HCT116 (cell line): ENCODE measurements around the gene GNB1. TPM values are rescaled to one million over a fixed set of nuclear protein-coding genes. Genes with fewer than 3 reads are reported as not detected.
A peak's percentile ranks its signal among the peaks of the same experiment; 100 is the strongest.
"Not testable (repeated sequence)": the region's sequence is repeated elsewhere in the genome, so short reads cannot be mapped to it uniquely, and the experiment has no call there.

Experiments used
- ATAC-seq: fragments of 200-7000 bp; cut with Tn5 transposase; 2 replicates; pipeline ENCODE4 v1.9.1; 2020; ENCODE audit warnings: mild to moderate bottlenecking, moderate library complexity
- BruUV-seq: library from RNA; stranded (reverse); fragments of 400-500 nt; replicated peaks from 2 replicates; lab custom pipeline; 2021; lab: Mats Ljungman, UMichigan
- CTCF ChIA-PET: fragments of 300-600 bp; sonication (Branson Sonifier 250); formaldehyde crosslinking; loops from one replicate; lab custom pipeline; 2021; ENCODE audit warnings: antibody characterized with exemption; lab: Charles Lee
- POLR2A ChIA-PET: fragments of 300-600, 350-600 bp; sonication (Branson Sonifier 250); formaldehyde crosslinking; loops from one replicate; lab custom pipeline; 2021; ENCODE audit warnings: antibody characterized with exemption; lab: Charles Lee
- RAD21 ChIA-PET, 2 experiments: fragments of 300-600 bp; sonication (Branson Sonifier 250); formaldehyde crosslinking; loops; one replicate each; lab custom pipeline; 2023; ENCODE audit warnings: low total read pairs in 2 of 2; ENCODE audit not compliant: uncharacterized antibody in 2 of 2, unreplicated experiment in 2 of 2, low non-redundant PET in 1 of 2; lab: Charles Lee
- DNase-seq: peaks from one replicate; pipeline ENCODE4 v3.0.0-alpha.2; 2010; ENCODE audit warnings: low read depth, low spot score
- H2AFZ ChIP-seq: fragments of 200-600 bp; shearing (Covaris generic), sonication (generic); 2 replicates; pipeline ENCODE4 v1.6.1; 2017; ENCODE audit warnings: low read depth, mixed run types, mixed read lengths, antibody characterized with exemption, low read length; ENCODE audit not compliant: poor library complexity, severe bottlenecking
- H3K27ac ChIP-seq: 2 replicates; pipeline ENCODE4 v1.5.1; 2012; ENCODE audit warnings: low read depth, low read length
- H3K27me3 ChIP-seq: fragments of 200-600 bp; sonication (generic); 2 replicates; pipeline ENCODE4 v1.6.1; 2016; ENCODE audit warnings: mixed run types, low read length, mixed read lengths; ENCODE audit not compliant: insufficient read depth
- H3K36me3 ChIP-seq, 2 experiments: fragments of 200-500 bp in 1 of 2; fragments of 200-600 bp in 1 of 2; sonication (Bioruptor generic) in 1 of 2; sonication (generic) in 1 of 2; 2 replicates each; pipeline versions ENCODE4 v1.5.1 to v1.6.1; 2014 to 2016; ENCODE audit warnings: low read length in 2 of 2, inconsistent platforms in 1 of 2, mixed read lengths in 1 of 2, mixed run types in 1 of 2; ENCODE audit not compliant: insufficient read depth in 2 of 2, control insufficient read depth in 1 of 2
- H3K4me1 ChIP-seq, 2 experiments: fragments of 200-600 bp in 1 of 2; sonication (generic) in 1 of 2; 2 replicates each; pipeline versions ENCODE4 v1.5.1 to v1.6.1; 2012 to 2017; ENCODE audit warnings: low read length in 2 of 2, inconsistent platforms in 1 of 2, mild to moderate bottlenecking in 1 of 2, mixed read lengths in 1 of 2, mixed run types in 1 of 2, moderate library complexity in 1 of 2; ENCODE audit not compliant: insufficient read depth in 2 of 2, control insufficient read depth in 1 of 2
- H3K4me2 ChIP-seq: fragments of 200-600 bp; sonication (generic); 2 replicates; pipeline ENCODE4 v1.6.1; 2017; ENCODE audit warnings: mixed run types, low read length, mixed read lengths
- H3K4me3 ChIP-seq, 2 experiments: fragments of 200-600 bp in 1 of 2; sonication (generic) in 1 of 2; replicated peaks in 1 of 2; 2 replicates each; pipeline ENCODE4 v1.5.1; 2011 to 2016; ENCODE audit warnings: low read length in 2 of 2, control low read depth in 1 of 2, low read depth in 1 of 2, mild to moderate bottlenecking in 1 of 2, mixed read lengths in 1 of 2, mixed run types in 1 of 2
- H3K79me2 ChIP-seq: fragments of 200-600 bp; sonication (generic); 2 replicates; pipeline ENCODE4 v1.6.1; 2017; ENCODE audit warnings: mild to moderate bottlenecking, mixed run types, low read length, moderate library complexity, mixed read lengths; ENCODE audit not compliant: insufficient read depth
- H3K9ac ChIP-seq: fragments of 200-600 bp; sonication (generic); 2 replicates; pipeline ENCODE4 v1.6.1; 2016; ENCODE audit warnings: low read length, mixed read lengths
- H3K9me2 ChIP-seq: fragments of 200-600 bp; sonication (generic), shearing (Covaris generic); 2 replicates; pipeline ENCODE4 v1.6.1; 2017; ENCODE audit warnings: mixed run types, mild to moderate bottlenecking, moderate library complexity; ENCODE audit not compliant: insufficient read depth
- H3K9me3 ChIP-seq, 2 experiments: fragments of 200-500 bp in 1 of 2; fragments of 200-600 bp in 1 of 2; sonication (Bioruptor generic) in 1 of 2; sonication (generic) in 1 of 2; 2 replicates each; pipeline ENCODE4 v1.6.1; 2014 to 2017; ENCODE audit warnings: low read length in 2 of 2, mixed read lengths in 2 of 2, inconsistent platforms in 1 of 2, low read depth in 1 of 2, mild to moderate bottlenecking in 1 of 2, mixed run types in 1 of 2, moderate library complexity in 1 of 2; ENCODE audit not compliant: control insufficient read depth in 1 of 2, insufficient read depth in 1 of 2
- H4K20me1 ChIP-seq: fragments of 200-600 bp; sonication (generic), shearing (Covaris generic); 2 replicates; pipeline ENCODE4 v1.6.1; 2017; ENCODE audit warnings: mixed run types, mild to moderate bottlenecking, moderate library complexity; ENCODE audit not compliant: insufficient read depth
- JUND ChIP-seq: IDR thresholded peaks from 2 replicates; pipeline ENCODE4 v1.6.1; 2012
- POLR2AphosphoS5 ChIP-seq: IDR thresholded peaks from 2 replicates; pipeline ENCODE4 v1.6.1; 2011; ENCODE audit warnings: mild to moderate bottlenecking, low read depth, low read length, moderate library complexity
- SP1 ChIP-seq: IDR thresholded peaks from 2 replicates; pipeline ENCODE4 v1.6.1; 2012; ENCODE audit warnings: low read depth
- TCF7L2 ChIP-seq: IDR thresholded peaks from 2 replicates; pipeline ENCODE4 v1.7.0; 2011; ENCODE audit warnings: borderline replicate concordance, inconsistent platforms; ENCODE audit not compliant: insufficient read depth, insufficient read length; ENCODE audit errors: extremely low read depth
- intact Hi-C: fragments of 100-400 bp; cut with micrococcal nuclease; formaldehyde crosslinking; loops from 2 replicates; pipeline ENCODE4 v1.10.0; 2022
- total RNA-seq: library from RNA; stranded (reverse); gene quantifications from one replicate; pipeline ENCODE4 v1.2.1, GENCODE V29; 2021; ENCODE audit not compliant: unreplicated experiment
- TF ChIP-seq, protein P1 (sequence below): IDR thresholded peaks from 2 replicates; pipeline ENCODE4 v1.6.1; 2012

Gene GNB1
- total RNA-seq, 1 experiment from 2014 or later: 371 TPM

DNA sequence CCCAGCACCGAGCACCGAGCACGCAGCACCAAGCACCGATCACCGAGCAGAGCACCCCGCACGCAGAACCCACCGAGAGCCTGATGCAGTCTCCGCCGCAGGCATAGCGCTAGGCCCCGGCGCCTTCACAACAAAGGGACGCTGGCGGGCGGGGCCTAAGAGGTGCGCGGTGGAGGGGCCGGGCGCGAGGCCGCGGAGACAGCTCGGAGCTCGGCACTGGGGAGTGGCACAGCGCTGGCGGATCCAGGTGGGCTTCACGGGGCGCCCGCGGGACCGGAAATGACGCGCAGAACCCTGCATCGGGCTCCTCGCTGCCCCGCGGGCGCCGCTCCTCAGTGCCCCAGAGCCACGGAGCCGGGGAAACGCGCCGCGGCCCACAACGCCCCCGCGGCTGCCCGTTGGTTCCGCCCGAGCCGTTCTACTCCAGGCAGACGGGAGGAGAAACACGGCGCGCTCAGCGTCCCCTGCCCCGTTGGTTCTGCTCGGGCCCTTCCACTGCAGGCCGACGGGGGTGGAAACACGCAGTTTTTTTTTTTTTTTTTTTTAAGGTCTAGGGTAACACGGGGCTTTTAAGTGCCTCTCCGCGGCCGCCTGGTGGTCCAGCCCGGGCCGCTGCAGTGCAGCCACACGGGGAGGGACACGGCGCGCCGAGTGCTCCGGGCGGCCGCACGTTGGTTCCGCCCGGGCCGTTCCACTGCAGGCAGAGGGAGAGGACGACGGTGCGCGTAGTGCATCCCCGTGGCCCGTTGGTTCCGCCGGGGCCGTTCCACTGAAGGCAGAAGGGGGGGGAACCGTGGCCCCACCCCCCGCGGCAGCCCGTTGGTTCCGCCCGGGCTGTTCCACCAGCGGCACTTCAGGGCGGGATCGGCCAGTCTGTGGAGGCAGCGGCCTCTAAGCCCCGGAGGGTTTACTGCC lies 145.0 kb downstream of the GNB1 start:
- H4K20me1 ChIP-seq, H3K27me3 ChIP-seq, H2AFZ ChIP-seq, CTCF ChIA-PET, BruUV-seq, intact Hi-C loops, RAD21 ChIA-PET, H3K36me3 ChIP-seq, H3K4me1 ChIP-seq, H3K79me2 ChIP-seq, H3K9me2 ChIP-seq, H3K9me3 ChIP-seq: not testable (repeated sequence)
- DNase-seq (peak; percentile 56), ATAC-seq (peak; percentile 71)
- Histone ChIP-seq H3K27ac (peak overlapping the region; percentile 84), H3K4me2 (peak overlapping the region; percentile 35; the same call in 1 of the 2 replicates), H3K9ac (peak overlapping the region; percentile 54), H3K4me3 (peak overlapping the region; percentile 40 to 42)
- peak; percentile 86; the same call in 1 of the 2 replicates for TF ChIP-seq JUND
- TF ChIP-seq TCF7L2: peak; percentile 71
- peak; percentile 32; the same call in 1 of the 2 replicates for TF ChIP-seq POLR2AphosphoS5
- TF ChIP-seq, protein P1, sequence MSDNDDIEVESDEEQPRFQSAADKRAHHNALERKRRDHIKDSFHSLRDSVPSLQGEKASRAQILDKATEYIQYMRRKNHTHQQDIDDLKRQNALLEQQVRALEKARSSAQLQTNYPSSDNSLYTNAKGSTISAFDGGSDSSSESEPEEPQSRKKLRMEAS: peak; percentile 74; the same call in 1 of the 2 replicates
- peak; percentile 52 for TF ChIP-seq SP1
- POLR2A ChIA-PET: interaction anchor here (0.7 kb wide), 1 partner anchor 117 kb away, joined by 3 read pairs; no protein-coding TSS in a partner anchor

DNA sequence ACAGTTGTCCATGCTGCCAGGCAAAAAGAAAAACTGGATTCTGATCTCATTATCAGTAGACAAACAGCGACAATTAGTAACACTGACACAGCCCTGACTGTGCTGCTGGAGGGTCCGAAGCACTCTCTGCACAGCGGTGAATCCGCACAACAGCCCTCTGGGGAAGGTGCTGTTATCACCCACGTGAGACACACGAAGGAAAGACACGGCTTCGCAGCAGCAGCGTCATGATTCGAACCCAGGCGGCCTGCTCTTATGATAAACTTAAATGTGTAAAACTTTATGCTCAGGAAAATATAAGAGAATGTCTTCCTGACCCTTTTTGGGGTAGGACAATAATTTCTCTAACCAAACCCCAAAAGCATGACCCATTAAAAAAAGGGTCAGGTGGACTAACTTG lies 148.4 kb downstream of the GNB1 start:
- H3K27me3 ChIP-seq, H3K9me2 ChIP-seq, H4K20me1 ChIP-seq, CTCF ChIA-PET, H2AFZ ChIP-seq, H3K4me2 ChIP-seq, H3K27ac ChIP-seq, H3K9me3 ChIP-seq, H3K9ac ChIP-seq, H3K79me2 ChIP-seq, H3K4me1 ChIP-seq, DNase-seq, intact Hi-C loops, H3K4me3 ChIP-seq, RAD21 ChIA-PET, H3K36me3 ChIP-seq, ATAC-seq, POLR2A ChIA-PET: not testable (repeated sequence)
- TSS peak; percentile 0 for BruUV-seq

DNA sequence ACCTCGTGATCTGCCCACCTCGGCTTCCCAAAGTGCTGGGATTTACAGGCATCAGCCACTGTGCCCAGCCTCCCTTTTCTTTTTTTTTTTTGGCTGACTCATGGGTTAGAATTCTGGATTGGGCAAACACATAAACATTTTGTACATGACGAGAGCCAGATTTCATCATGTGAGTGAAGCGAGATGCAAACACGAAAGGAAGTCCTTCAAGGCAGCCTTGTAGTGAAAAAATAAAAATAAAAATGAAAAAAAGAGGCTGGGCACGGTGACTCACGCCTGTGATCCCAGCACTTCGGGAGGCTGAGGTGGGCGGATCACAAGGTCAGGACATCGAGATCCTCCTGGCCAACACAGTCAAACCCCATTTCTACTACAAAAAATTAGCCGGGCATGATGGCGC lies 149.9 kb downstream of the GNB1 start:
- ATAC-seq, H3K27ac ChIP-seq, H3K9me3 ChIP-seq, H3K9me2 ChIP-seq, H2AFZ ChIP-seq, H3K4me2 ChIP-seq, intact Hi-C loops, CTCF ChIA-PET, DNase-seq, H3K36me3 ChIP-seq, H3K4me3 ChIP-seq, H3K27me3 ChIP-seq, RAD21 ChIA-PET, POLR2A ChIA-PET, H3K4me1 ChIP-seq, H4K20me1 ChIP-seq, BruUV-seq, H3K79me2 ChIP-seq, H3K9ac ChIP-seq: not testable (repeated sequence)

GRCh38 chr1:1738799-1739337 lies 152.0 kb downstream of the GNB1 start:
- H3K9me2 ChIP-seq, H3K79me2 ChIP-seq, H3K27ac ChIP-seq, H3K9me3 ChIP-seq, H3K36me3 ChIP-seq, RAD21 ChIA-PET, H3K4me2 ChIP-seq, BruUV-seq, H2AFZ ChIP-seq, H4K20me1 ChIP-seq, CTCF ChIA-PET, POLR2A ChIA-PET, ATAC-seq, H3K9ac ChIP-seq, H3K4me1 ChIP-seq, intact Hi-C loops, H3K4me3 ChIP-seq, H3K27me3 ChIP-seq, DNase-seq: not testable (repeated sequence)
